Measurements from ENCODE around the gene PDGFB.

DNA sequence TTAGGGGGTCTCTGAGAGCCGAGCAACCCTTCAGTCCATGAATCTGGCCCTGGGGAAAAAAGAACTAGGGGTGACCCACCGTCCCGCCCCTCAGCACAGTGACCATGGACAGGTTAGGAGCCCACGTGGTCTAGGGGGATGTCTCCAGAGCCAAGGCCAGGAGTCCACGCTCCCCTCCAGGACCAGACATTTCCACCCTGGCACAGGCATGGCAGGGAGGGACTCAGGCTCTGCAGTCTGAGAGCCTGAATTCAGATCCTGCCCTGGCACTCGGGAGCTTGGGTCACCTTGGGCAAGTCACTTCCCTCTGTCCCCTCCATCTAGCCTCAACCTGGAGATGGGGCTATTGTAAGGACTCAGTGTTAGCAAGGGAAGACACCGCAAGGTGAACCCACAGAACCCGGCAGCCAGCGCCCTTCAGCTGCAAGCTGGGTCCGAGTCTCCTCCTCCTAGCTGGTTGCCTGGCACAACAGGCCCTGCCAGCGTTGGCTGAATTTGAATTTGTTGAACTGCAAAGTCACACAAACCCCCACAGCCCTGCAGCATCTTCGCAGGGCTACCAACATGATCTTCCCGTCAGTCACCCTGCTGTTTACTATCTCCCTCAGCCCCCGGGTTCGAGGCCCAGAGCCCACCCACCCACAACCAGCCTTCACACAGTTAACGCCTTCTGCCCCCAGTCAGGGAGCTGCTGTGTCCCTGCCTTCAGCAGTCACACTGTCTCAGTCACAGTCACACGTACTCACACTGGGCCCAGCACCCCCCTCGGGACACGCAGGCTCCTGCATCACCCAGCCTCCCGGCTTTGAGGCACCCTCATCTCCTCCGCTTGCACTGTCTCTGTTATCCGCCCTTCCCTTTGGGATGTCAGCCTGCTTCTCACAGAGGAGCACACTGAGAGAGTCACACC is 603 bp upstream of the PDGFB start:
- TF ChIP-seq, protein P1, sequence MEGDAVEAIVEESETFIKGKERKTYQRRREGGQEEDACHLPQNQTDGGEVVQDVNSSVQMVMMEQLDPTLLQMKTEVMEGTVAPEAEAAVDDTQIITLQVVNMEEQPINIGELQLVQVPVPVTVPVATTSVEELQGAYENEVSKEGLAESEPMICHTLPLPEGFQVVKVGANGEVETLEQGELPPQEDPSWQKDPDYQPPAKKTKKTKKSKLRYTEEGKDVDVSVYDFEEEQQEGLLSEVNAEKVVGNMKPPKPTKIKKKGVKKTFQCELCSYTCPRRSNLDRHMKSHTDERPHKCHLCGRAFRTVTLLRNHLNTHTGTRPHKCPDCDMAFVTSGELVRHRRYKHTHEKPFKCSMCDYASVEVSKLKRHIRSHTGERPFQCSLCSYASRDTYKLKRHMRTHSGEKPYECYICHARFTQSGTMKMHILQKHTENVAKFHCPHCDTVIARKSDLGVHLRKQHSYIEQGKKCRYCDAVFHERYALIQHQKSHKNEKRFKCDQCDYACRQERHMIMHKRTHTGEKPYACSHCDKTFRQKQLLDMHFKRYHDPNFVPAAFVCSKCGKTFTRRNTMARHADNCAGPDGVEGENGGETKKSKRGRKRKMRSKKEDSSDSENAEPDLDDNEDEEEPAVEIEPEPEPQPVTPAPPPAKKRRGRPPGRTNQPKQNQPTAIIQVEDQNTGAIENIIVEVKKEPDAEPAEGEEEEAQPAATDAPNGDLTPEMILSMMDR (IDR thresholded peaks at IDR 0.05), result no peak
- TF ChIP-seq POLR2AphosphoS5 (IDR thresholded peaks at IDR 0.05; ENCODE audit: low read depth, low read length) (no peak), SIN3A (IDR thresholded peaks at IDR 0.05; ENCODE audit: borderline replicate concordance, insufficient read depth, low read depth, low read length) (no peak), TCF7L2 (IDR thresholded peaks at IDR 0.05; ENCODE audit: low read depth, low read length) (no peak)
- TF ChIP-seq, protein P2, sequence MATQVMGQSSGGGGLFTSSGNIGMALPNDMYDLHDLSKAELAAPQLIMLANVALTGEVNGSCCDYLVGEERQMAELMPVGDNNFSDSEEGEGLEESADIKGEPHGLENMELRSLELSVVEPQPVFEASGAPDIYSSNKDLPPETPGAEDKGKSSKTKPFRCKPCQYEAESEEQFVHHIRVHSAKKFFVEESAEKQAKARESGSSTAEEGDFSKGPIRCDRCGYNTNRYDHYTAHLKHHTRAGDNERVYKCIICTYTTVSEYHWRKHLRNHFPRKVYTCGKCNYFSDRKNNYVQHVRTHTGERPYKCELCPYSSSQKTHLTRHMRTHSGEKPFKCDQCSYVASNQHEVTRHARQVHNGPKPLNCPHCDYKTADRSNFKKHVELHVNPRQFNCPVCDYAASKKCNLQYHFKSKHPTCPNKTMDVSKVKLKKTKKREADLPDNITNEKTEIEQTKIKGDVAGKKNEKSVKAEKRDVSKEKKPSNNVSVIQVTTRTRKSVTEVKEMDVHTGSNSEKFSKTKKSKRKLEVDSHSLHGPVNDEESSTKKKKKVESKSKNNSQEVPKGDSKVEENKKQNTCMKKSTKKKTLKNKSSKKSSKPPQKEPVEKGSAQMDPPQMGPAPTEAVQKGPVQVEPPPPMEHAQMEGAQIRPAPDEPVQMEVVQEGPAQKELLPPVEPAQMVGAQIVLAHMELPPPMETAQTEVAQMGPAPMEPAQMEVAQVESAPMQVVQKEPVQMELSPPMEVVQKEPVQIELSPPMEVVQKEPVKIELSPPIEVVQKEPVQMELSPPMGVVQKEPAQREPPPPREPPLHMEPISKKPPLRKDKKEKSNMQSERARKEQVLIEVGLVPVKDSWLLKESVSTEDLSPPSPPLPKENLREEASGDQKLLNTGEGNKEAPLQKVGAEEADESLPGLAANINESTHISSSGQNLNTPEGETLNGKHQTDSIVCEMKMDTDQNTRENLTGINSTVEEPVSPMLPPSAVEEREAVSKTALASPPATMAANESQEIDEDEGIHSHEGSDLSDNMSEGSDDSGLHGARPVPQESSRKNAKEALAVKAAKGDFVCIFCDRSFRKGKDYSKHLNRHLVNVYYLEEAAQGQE (IDR thresholded peaks at IDR 0.05; ENCODE audit: insufficient read depth in 1 of 2, low read depth in 2 of 2, low read length in 1 of 2), result no peak
